ENCODE measurements around the gene CAAP1. TPM values are rescaled to one million over a fixed set of nuclear protein-coding genes. Genes with fewer than 3 reads are reported as not detected.

Gene CAAP1
- total RNA-seq, 1 donor from 2014 or later, result 16.7 TPM

DNA sequence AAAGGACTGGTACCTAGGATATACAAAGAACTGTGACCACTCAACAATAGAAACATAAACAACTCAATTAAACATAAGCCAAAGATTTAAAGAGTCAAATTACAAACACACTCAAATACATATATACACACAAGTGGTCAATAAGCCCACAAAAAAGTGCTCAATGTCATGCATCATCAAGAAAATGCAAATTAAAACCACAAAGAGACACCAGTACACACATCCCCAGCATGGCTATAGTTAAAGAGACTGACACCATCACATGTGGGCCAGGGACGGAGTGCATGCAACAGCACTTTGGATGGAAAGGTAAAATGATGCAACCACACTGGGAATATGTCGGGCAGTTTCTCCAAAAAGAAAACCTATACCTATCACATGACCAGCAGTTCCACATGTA, 89.7 kb downstream of the CAAP1 start:
- Histone ChIP-seq H2AFZ (ENCODE audit: low read depth, low read length) (no peak overlapping the region), H3K79me2 (ENCODE audit: insufficient read depth, low read length) (no peaks in the 10 kb centered on the region), H4K20me1 (ENCODE audit: insufficient read depth, low read length) (no peaks in the 10 kb centered on the region), H3K4me3 (ENCODE audit: insufficient read depth, low read depth, low read length) (no peak overlapping the region), H3K27ac (ENCODE audit: low read depth, low read length) (no peak overlapping the region), H3K9me3 (ENCODE audit: insufficient read depth, low read depth, low read length) (no peaks in the 10 kb centered on the region), H3K4me1 (ENCODE audit: insufficient read depth, low read length) (no peaks in the 10 kb centered on the region), H3K4me2 (ENCODE audit: low read length) (no peak overlapping the region), H3K36me3 (ENCODE audit: insufficient read depth, low read length) (no peaks in the 10 kb centered on the region), H3K27me3 (ENCODE audit: insufficient read depth, low read length) (no peaks in the 10 kb centered on the region), H3K9ac (ENCODE audit: low read length) (no peak overlapping the region)
- no peak overlapping the region for H3K4me3 Mint-ChIP-seq (ENCODE audit: unreplicated experiment)
- no peak for FAIRE-seq
- H3K27me3 Mint-ChIP-seq (ENCODE audit: low read depth, unreplicated experiment), result no peaks in the 10 kb centered on the region
- no peak for TF ChIP-seq EZH2 (IDR thresholded peaks at IDR 0.05; ENCODE audit: insufficient read depth, low read length)
- TF ChIP-seq, protein P1, sequence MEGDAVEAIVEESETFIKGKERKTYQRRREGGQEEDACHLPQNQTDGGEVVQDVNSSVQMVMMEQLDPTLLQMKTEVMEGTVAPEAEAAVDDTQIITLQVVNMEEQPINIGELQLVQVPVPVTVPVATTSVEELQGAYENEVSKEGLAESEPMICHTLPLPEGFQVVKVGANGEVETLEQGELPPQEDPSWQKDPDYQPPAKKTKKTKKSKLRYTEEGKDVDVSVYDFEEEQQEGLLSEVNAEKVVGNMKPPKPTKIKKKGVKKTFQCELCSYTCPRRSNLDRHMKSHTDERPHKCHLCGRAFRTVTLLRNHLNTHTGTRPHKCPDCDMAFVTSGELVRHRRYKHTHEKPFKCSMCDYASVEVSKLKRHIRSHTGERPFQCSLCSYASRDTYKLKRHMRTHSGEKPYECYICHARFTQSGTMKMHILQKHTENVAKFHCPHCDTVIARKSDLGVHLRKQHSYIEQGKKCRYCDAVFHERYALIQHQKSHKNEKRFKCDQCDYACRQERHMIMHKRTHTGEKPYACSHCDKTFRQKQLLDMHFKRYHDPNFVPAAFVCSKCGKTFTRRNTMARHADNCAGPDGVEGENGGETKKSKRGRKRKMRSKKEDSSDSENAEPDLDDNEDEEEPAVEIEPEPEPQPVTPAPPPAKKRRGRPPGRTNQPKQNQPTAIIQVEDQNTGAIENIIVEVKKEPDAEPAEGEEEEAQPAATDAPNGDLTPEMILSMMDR (IDR thresholded peaks at IDR 0.05; ENCODE audit: insufficient read depth, low read depth, low read length), result no peak
- no peaks in the 10 kb centered on the region for H3K4me1 Mint-ChIP-seq (ENCODE audit: low read depth, unreplicated experiment)
- no peaks in the 10 kb centered on the region for H3K9me3 Mint-ChIP-seq (ENCODE audit: unreplicated experiment)
- no peaks in the 10 kb centered on the region for H3K36me3 Mint-ChIP-seq (ENCODE audit: low read depth, unreplicated experiment)
- no peak overlapping the region for H3K27ac Mint-ChIP-seq (ENCODE audit: unreplicated experiment)
- DNase-seq (ENCODE audit: low read depth), result no peak

- H3K9me3 Mint-ChIP-seq (ENCODE audit: unreplicated experiment), result no peaks in the 10 kb centered on the region
- no peak overlapping the region for H3K27ac Mint-ChIP-seq (ENCODE audit: unreplicated experiment)
- Histone ChIP-seq H3K9ac (ENCODE audit: low read length) (no peak overlapping the region), H3K27ac (ENCODE audit: low read depth, low read length) (no peak overlapping the region), H2AFZ (ENCODE audit: low read depth, low read length) (no peak overlapping the region), H3K4me3 (ENCODE audit: insufficient read depth, low read depth, low read length) (no peak overlapping the region), H3K79me2 (ENCODE audit: insufficient read depth, low read length) (no peaks in the 10 kb centered on the region), H4K20me1 (ENCODE audit: insufficient read depth, low read length) (no peaks in the 10 kb centered on the region), H3K9me3 (ENCODE audit: insufficient read depth, low read depth, low read length) (no peaks in the 10 kb centered on the region), H3K4me2 (ENCODE audit: low read length) (no peak overlapping the region), H3K36me3 (ENCODE audit: insufficient read depth, low read length) (no peaks in the 10 kb centered on the region), H3K27me3 (ENCODE audit: insufficient read depth, low read length) (no peaks in the 10 kb centered on the region), H3K4me1 (ENCODE audit: insufficient read depth, low read length) (no peaks in the 10 kb centered on the region)
- H3K4me1 Mint-ChIP-seq (ENCODE audit: low read depth, unreplicated experiment), result no peaks in the 10 kb centered on the region
- H3K4me3 Mint-ChIP-seq (ENCODE audit: unreplicated experiment), result no peak overlapping the region
- no peaks in the 10 kb centered on the region for H3K36me3 Mint-ChIP-seq (ENCODE audit: low read depth, unreplicated experiment)
- no peak for FAIRE-seq
- DNase-seq (ENCODE audit: low read depth), result no peak
- no peak for TF ChIP-seq EZH2 (IDR thresholded peaks at IDR 0.05; ENCODE audit: insufficient read depth, low read length)
- TF ChIP-seq, protein P1 (IDR thresholded peaks at IDR 0.05; ENCODE audit: insufficient read depth, low read depth, low read length), result no peak
- H3K27me3 Mint-ChIP-seq (ENCODE audit: low read depth, unreplicated experiment), result no peaks in the 10 kb centered on the region
Measured at GRCh38 chr9:26801772-26802171, 90.8 kb downstream of the CAAP1 start.

DNA sequence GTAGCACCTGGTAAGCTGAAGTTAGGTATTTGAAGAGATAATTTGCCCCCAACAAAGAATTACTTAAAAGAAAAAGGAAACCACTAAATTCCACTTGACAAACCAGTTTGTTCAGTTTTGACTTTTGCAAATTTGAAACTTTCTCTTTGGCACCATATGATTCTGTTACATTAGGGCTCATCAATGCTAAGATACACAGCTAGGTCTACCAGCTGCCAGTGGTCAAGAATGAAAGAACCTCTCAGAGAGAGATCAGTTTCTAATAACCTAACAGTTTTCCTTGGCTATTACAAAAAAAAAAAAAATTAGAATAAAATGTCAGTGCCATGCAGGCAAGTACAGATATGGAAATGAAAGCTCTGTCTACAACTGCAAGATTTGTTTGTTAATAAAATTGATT, 92.3 kb downstream of the CAAP1 start:
- no peak overlapping the region for H3K4me2 ChIP-seq (ENCODE audit: low read length)
- H4K20me1 ChIP-seq (ENCODE audit: insufficient read depth, low read length), result no peaks in the 10 kb centered on the region
- Mint-ChIP-seq H3K4me3 (ENCODE audit: unreplicated experiment) (no peak overlapping the region), H3K27me3 (ENCODE audit: low read depth, unreplicated experiment) (no peaks in the 10 kb centered on the region), H3K27ac (ENCODE audit: unreplicated experiment) (no peak overlapping the region), H3K9me3 (ENCODE audit: unreplicated experiment) (no peaks in the 10 kb centered on the region), H3K4me1 (ENCODE audit: low read depth, unreplicated experiment) (no peaks in the 10 kb centered on the region), H3K36me3 (ENCODE audit: low read depth, unreplicated experiment) (no peaks in the 10 kb centered on the region)
- no peaks in the 10 kb centered on the region for H3K4me1 ChIP-seq (ENCODE audit: insufficient read depth, low read length)
- no peaks in the 10 kb centered on the region for H3K36me3 ChIP-seq (ENCODE audit: insufficient read depth, low read length)
- no peaks in the 10 kb centered on the region for H3K9me3 ChIP-seq (ENCODE audit: insufficient read depth, low read depth, low read length)
- H3K9ac ChIP-seq (ENCODE audit: low read length), result no peak overlapping the region
- no peaks in the 10 kb centered on the region for H3K27me3 ChIP-seq (ENCODE audit: insufficient read depth, low read length)
- no peak overlapping the region for H3K4me3 ChIP-seq (ENCODE audit: insufficient read depth, low read depth, low read length)
- no peak overlapping the region for H2AFZ ChIP-seq (ENCODE audit: low read depth, low read length)
- no peaks in the 10 kb centered on the region for H3K79me2 ChIP-seq (ENCODE audit: insufficient read depth, low read length)
- DNase-seq (ENCODE audit: low read depth) (no peak), FAIRE-seq (no peak)
- no peak for TF ChIP-seq EZH2 (IDR thresholded peaks at IDR 0.05; ENCODE audit: insufficient read depth, low read length)
- TF ChIP-seq, protein P1 (IDR thresholded peaks at IDR 0.05; ENCODE audit: insufficient read depth, low read depth, low read length), result no peak
- H3K27ac ChIP-seq (ENCODE audit: low read depth, low read length), result no peak overlapping the region
